Ovary (tissue), 3 donors: ENCODE results near the gene CDC42BPA.

Experiments used
- EP300 ChIP-seq: sonication (generic); formaldehyde crosslinking; IDR thresholded peaks from one replicate; pipeline ENCODE4 v1.6.1; 2017; ENCODE audit warnings: antibody characterized with exemption
- POLR2A ChIP-seq: fragments of 450-650 bp; IDR thresholded peaks from one replicate; pipeline ENCODE4 v1.6.1; 2017; ENCODE audit warnings: antibody characterized with exemption, mild to moderate bottlenecking, moderate library complexity
- TF ChIP-seq, protein P1 (sequence below), 3 donors: fragments of 450-650 bp in 2 of 3; fragments of 200-600 bp in 1 of 3; IDR thresholded peaks; one replicate each; pipeline versions ENCODE4 v1.5.1 to v1.8.0; 2016 to 2022; ENCODE audit warnings: antibody characterized with exemption in 3 of 3, mild to moderate bottlenecking in 1 of 3
- donor health status: DM: no; HTN: no; CAD: no.

GRCh38 chr1:227272428-227272827 lies 45.9 kb downstream of the CDC42BPA start:
- TF ChIP-seq EP300 (no peak), POLR2A (no peak)
- TF ChIP-seq, protein P1, sequence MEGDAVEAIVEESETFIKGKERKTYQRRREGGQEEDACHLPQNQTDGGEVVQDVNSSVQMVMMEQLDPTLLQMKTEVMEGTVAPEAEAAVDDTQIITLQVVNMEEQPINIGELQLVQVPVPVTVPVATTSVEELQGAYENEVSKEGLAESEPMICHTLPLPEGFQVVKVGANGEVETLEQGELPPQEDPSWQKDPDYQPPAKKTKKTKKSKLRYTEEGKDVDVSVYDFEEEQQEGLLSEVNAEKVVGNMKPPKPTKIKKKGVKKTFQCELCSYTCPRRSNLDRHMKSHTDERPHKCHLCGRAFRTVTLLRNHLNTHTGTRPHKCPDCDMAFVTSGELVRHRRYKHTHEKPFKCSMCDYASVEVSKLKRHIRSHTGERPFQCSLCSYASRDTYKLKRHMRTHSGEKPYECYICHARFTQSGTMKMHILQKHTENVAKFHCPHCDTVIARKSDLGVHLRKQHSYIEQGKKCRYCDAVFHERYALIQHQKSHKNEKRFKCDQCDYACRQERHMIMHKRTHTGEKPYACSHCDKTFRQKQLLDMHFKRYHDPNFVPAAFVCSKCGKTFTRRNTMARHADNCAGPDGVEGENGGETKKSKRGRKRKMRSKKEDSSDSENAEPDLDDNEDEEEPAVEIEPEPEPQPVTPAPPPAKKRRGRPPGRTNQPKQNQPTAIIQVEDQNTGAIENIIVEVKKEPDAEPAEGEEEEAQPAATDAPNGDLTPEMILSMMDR (IDR thresholded peaks at IDR 0.05), result no peak
